Adrenal gland (tissue), 12 donors: ENCODE measurements around the gene TP53I11. TPM values are rescaled to one million over a fixed set of nuclear protein-coding genes. Genes with fewer than 3 reads are reported as not detected.

ENCODE experiments used
- DNase-seq, 7 donors: peaks; one replicate each; pipeline ENCODE4 v3.0.0-alpha.2; 2019 to 2020
- H3K27ac ChIP-seq, 5 donors: fragments of 200-600 bp; sonication (generic) in 4 of 5; 1 replicate in 3 of 5; 2 replicates in 2 of 5; pipeline versions ENCODE4 v1.5.1 to v1.8.0; 2016 to 2020; ENCODE audit warnings: mild to moderate bottlenecking in 1 of 5
- H3K27me3 ChIP-seq: fragments of 200-600 bp; 2 replicates; pipeline ENCODE4 v1.8.0; 2021
- H3K36me3 ChIP-seq, 2 donors: fragments of 200-600 bp; replicated peaks in 1 of 2; 1 replicate in 1 of 2; 2 replicates in 1 of 2; pipeline versions ENCODE4 v1.5.1 to v1.8.0; 2018 to 2022
- H3K4me1 ChIP-seq, 2 donors: fragments of 200-600 bp; replicated peaks in 1 of 2; 1 replicate in 1 of 2; 2 replicates in 1 of 2; pipeline versions ENCODE4 v1.5.1 to v1.8.0; 2018 to 2021
- H3K4me3 ChIP-seq, 4 donors: fragments of 200-600 bp; sonication (generic) in 3 of 4; one replicate each; pipeline ENCODE4 v1.5.1; 2016 to 2018
- H3K9me3 ChIP-seq, 3 donors: fragments of 200-600 bp; sonication (generic) in 1 of 3; replicated peaks in 1 of 3; 1 replicate in 2 of 3; 2 replicates in 1 of 3; pipeline versions ENCODE4 v1.5.1 to v1.8.0; 2016 to 2021
- POLR2A ChIP-seq, 2 donors: fragments of 450-650 bp; IDR thresholded peaks; one replicate each; pipeline ENCODE4 v1.6.1; 2017; ENCODE audit warnings: antibody characterized with exemption in 2 of 2, mild to moderate bottlenecking in 2 of 2, moderate library complexity in 1 of 2
- WGBS, 4 donors: extraction: QIAGEN DNeasy Blood & Tissue Kit in 2 of 4; methylation state at CpG; one replicate each; pipeline versions ENCODE4 v1.1.5 to v1.1.7; 2013 to 2017; 5-methylcytosine and 5-hydroxymethylcytosine counted together
- intact Hi-C, 2 donors: fragments of 100-400 bp; cut with DNase I; formaldehyde crosslinking; loops; one replicate each; pipeline versions ENCODE4 v1.14.1 to v1.15.0; 2022 to 2023
- polyA plus RNA-seq, 3 donors: library from polyadenylated mRNA; stranded (reverse); fragments of 200-250 nt in 2 of 3; fragments of 350-450 nt in 1 of 3; fragmentation: Illumina TruSeq in 1 of 3; extraction: RNeasy Lipid Tissue Mini Kit (QIAGEN cat#74804) in 1 of 3; gene quantifications; one replicate each; pipeline ENCODE4 v1.2.3, GENCODE V29; 2013 to 2014
- total RNA-seq, 9 donors: library from RNA; depleted of rRNA in 4 of 9; stranded (reverse); fragments of >200 nt in 4 of 9; fragments of 120-200 nt in 1 of 9; fragmentation: NEBNext Ultra II Directional in 1 of 9; extraction: Animal tissue kit (Norgen Biotek cat#: 25700) in 1 of 9; gene quantifications; one replicate each; pipeline versions ENCODE4 v1.1.0 to v1.2.4, GENCODE V29; 2013 to 2023
- TF ChIP-seq, protein P1 (sequence below), 6 experiments: fragments of 450-650 bp in 4 of 6; fragments of 200-600 bp in 2 of 6; sonication (generic) in 1 of 6; IDR thresholded peaks; 1 replicate in 5 of 6; 2 replicates in 1 of 6; pipeline versions ENCODE4 v1.5.1 to v1.8.0; 2016 to 2021; ENCODE audit warnings: antibody characterized with exemption in 6 of 6, mild to moderate bottlenecking in 2 of 6, moderate library complexity in 1 of 6
- donor health status: healthy with polysubstance abuse.
- donor health status: Bipolar disorder and iron deficiency.
- donor health status: DM: yes; HTN: yes; CAD: no.
- donor health status: DM: no; HTN: no; CAD: no.
- donor health status: DM: no; HTN: no; CAD: no.
- donor health status: DM: yes; HTN: yes; CAD: no.

Gene TP53I11
- total and polyA plus RNA-seq, 12 donors = 3.5 to 55.7 (median 31.0) TPM

DNA sequence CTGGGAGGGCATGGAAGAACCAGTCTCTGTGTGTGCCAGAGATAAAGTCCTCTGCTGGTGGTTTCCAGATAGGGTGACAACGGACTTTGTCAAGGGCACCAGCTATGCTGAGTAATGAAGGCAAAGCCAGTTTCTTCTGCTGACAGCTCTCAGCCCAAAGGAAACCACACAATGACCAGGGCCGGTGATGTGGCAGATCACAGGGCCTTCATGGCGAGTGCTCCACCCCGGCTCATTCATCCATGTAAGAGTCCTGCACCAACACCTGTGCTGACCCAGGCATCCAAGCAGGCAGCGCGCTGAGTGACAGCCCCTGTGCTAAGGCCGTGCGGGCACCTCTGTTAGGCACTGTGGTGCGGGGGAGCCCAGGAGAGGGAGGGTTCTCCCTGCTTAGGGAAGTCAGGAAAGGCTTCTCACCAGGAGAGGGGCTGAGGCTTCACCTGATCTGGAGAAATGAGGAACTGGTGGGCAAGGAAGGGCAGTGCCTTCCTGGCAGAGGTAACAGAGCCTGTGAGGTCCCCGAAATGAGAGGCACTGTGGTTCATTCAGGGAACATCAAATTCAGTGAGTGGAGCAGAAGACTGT lies 33.8 kb downstream of the TP53I11 start:
- peak overlapping the region in 1 of 5 donors; percentile 46 for H3K27ac ChIP-seq
- H3K36me3 ChIP-seq = peaks cover 0 to 20% of the 10 kb centered on the region in 2 donors
- intact Hi-C loops = loop anchor here (10.0 kb wide), 2 partner anchors 352 to 362 kb away; partner anchors contain the start of gene CD82 (in 1 of the 2)

DNA sequence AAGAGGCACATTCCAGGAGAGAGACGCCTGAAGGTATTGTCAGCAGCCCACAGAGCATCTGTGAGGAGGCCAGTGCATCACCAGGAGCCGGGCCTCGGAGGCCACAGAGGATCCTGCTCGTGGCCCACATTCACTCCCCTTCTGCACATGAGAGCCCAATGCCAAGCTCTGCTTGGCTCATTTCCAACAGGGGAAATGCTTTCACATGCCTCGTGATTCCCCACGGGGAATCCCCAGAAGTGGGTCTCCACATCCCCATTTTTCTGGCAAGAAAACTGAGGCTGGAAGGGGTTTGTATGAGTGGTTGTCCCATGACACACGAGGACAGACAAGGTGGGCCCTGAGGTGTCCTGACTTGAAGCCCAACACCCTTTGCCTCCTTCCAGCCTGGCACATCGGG lies 34.4 kb downstream of the TP53I11 start:
- intact Hi-C loops = loop anchor here (10.0 kb wide), 2 partner anchors 352 to 362 kb away; partner anchors contain the start of gene CD82 (in 1 of the 2)
- Histone ChIP-seq H3K36me3 (peaks cover 0 to 20% of the 10 kb centered on the region in 2 donors), H3K9me3 (no peaks in the 10 kb centered on the region), H3K27ac (peak overlapping the region in 1 of 5 donors; percentile 46), H3K4me3 (no peak overlapping the region), H3K4me1 (peaks cover 0 to 11% of the 10 kb centered on the region in 2 donors), H3K27me3 (no peaks in the 10 kb centered on the region)
- WGBS, 4 donors = 62 to 85% (median 68%) methylated on average over 5 to 8 of the region's 8 CpGs
- TF ChIP-seq POLR2A (IDR thresholded peaks at IDR 0.05) = no peak
- TF ChIP-seq, protein P1, sequence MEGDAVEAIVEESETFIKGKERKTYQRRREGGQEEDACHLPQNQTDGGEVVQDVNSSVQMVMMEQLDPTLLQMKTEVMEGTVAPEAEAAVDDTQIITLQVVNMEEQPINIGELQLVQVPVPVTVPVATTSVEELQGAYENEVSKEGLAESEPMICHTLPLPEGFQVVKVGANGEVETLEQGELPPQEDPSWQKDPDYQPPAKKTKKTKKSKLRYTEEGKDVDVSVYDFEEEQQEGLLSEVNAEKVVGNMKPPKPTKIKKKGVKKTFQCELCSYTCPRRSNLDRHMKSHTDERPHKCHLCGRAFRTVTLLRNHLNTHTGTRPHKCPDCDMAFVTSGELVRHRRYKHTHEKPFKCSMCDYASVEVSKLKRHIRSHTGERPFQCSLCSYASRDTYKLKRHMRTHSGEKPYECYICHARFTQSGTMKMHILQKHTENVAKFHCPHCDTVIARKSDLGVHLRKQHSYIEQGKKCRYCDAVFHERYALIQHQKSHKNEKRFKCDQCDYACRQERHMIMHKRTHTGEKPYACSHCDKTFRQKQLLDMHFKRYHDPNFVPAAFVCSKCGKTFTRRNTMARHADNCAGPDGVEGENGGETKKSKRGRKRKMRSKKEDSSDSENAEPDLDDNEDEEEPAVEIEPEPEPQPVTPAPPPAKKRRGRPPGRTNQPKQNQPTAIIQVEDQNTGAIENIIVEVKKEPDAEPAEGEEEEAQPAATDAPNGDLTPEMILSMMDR (IDR thresholded peaks at IDR 0.05) = no peak
- no peak for DNase-seq

More for the DNA sequence above, 33.8 kb downstream of the TP53I11 start:
- TF ChIP-seq, protein P1 (IDR thresholded peaks at IDR 0.05) = no peak
- TF ChIP-seq POLR2A (IDR thresholded peaks at IDR 0.05) = no peak
- H3K4me1 ChIP-seq = peaks cover 0 to 11% of the 10 kb centered on the region in 2 donors
- H3K27me3 ChIP-seq = no peaks in the 10 kb centered on the region
- H3K9me3 ChIP-seq = no peaks in the 10 kb centered on the region
- H3K4me3 ChIP-seq = no peak overlapping the region
- DNase-seq = peak in 4 of 7 donors; percentile 39 to 69 (median 56)
- 67 to 100% (median 72%) methylated on average over 1 to 10 of the region's 10 CpGs for WGBS, 4 donors

DNA sequence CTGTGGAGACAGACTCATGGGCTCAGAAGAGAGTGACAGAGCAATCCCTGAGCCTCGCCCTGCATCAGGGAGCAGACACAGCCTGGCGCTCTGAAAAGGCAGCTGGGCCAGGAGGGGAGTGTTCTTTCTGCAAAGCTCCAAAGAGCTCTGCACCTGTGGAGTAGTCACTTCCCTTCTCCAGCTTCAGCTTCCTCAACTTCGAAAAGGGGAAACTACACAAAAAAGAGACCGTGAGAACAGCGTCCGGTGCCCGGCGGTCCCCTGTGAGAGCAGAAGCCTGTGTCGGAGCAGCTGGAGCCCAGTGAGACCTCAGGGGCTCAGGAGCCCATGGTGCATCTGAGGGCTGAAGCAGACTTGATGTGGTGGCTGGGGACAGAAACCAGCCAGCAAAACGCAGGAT lies 35.1 kb downstream of the TP53I11 start:
- TF ChIP-seq, protein P1 (IDR thresholded peaks at IDR 0.05) = no peak
- no peak for TF ChIP-seq POLR2A (IDR thresholded peaks at IDR 0.05)
- Histone ChIP-seq H3K27ac (no peak overlapping the region), H3K9me3 (no peaks in the 10 kb centered on the region), H3K4me3 (no peak overlapping the region), H3K27me3 (no peaks in the 10 kb centered on the region), H3K4me1 (peaks cover 0 to 17% of the 10 kb centered on the region in 2 donors), H3K36me3 (peaks cover 0 to 20% of the 10 kb centered on the region in 2 donors)
- intact Hi-C loops = loop anchor here (10.0 kb wide), 2 partner anchors 351 to 361 kb away; partner anchors contain the start of gene CD82 (in 1 of the 2)
- no peak for DNase-seq
- WGBS, 4 donors = 68 to 91% (median 79%) methylated on average over 3 to 10 of the region's 10 CpGs

DNA sequence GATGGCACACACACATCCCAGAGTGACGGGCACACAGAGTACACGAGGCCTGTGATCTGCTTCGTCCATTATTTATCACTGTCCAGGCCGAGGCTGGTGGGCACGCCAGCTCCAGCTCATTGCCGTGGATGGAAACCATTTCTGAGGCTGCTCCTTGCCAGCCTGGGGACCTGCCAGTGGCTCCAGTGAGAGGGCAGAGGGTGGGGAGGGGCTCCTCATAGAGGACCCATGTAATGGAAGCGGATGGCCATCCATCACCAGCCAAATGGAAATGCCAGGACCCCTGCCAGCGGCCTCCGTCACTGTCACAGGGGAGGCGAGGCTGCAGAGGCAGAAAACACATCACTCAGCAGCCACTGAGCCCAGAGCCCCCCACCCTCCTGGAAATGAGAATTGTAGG lies 35.7 kb downstream of the TP53I11 start:
- intact Hi-C loops = loop anchor here (10.0 kb wide), 2 partner anchors 350 to 360 kb away; partner anchors contain the start of gene CD82 (in 1 of the 2)
- WGBS, 4 donors = 83 to 100% (median 92%) methylated on average over 1 to 10 of the region's 10 CpGs
- TF ChIP-seq POLR2A (IDR thresholded peaks at IDR 0.05) = no peak
- TF ChIP-seq, protein P1 (IDR thresholded peaks at IDR 0.05) = no peak
- no peak overlapping the region for H3K4me3 ChIP-seq
- H3K27me3 ChIP-seq = no peaks in the 10 kb centered on the region
- no peaks in the 10 kb centered on the region for H3K9me3 ChIP-seq
- DNase-seq = no peak
- peaks cover 0 to 23% of the 10 kb centered on the region in 2 donors for H3K4me1 ChIP-seq
- peaks cover 0 to 20% of the 10 kb centered on the region in 2 donors for H3K36me3 ChIP-seq
- H3K27ac ChIP-seq = no peak overlapping the region
